ENCODE measurements around the gene KRT3.

Gene KRT3

GRCh38 chr12:52827499-52828090, 31.7 kb upstream of the KRT3 start:
- no peak for DNase-seq (ENCODE audit: low read depth in 2 of 2)

GRCh38 chr12:52826611-52827498, 30.9 kb upstream of the KRT3 start:
- DNase-seq (ENCODE audit: low read depth in 2 of 2), result no peak

GRCh38 chr12:52825961-52826360, 30.0 kb upstream of the KRT3 start:
- no peak for DNase-seq (ENCODE audit: low read depth in 2 of 2)

GRCh38 chr12:52824741-52825410, 29.0 kb upstream of the KRT3 start:
- no peak for DNase-seq (ENCODE audit: low read depth in 2 of 2)

GRCh38 chr12:52823761-52824450, 28.0 kb upstream of the KRT3 start:
- DNase-seq (ENCODE audit: low read depth in 2 of 2), result no peak

- DNase-seq (ENCODE audit: low read depth in 2 of 2), result no peak
Observed at GRCh38 chr12:52822771-52823510, 27.0 kb upstream of the KRT3 start.

GRCh38 chr12:52821826-52822660, 26.1 kb upstream of the KRT3 start:
- DNase-seq (ENCODE audit: low read depth in 2 of 2), result no peak

- no peak for DNase-seq (ENCODE audit: low read depth in 2 of 2)
Observed at GRCh38 chr12:52821071-52821730, 25.3 kb upstream of the KRT3 start.

- DNase-seq (ENCODE audit: low read depth in 2 of 2), result no peak
Observed at GRCh38 chr12:52820521-52820920, 24.6 kb upstream of the KRT3 start.

- DNase-seq (ENCODE audit: low read depth in 2 of 2), result no peak
Observed at GRCh38 chr12:52819731-52820510, 24.0 kb upstream of the KRT3 start.

GRCh38 chr12:52818887-52819420, 23.0 kb upstream of the KRT3 start:
- DNase-seq (ENCODE audit: low read depth in 2 of 2), result no peak

- DNase-seq (ENCODE audit: low read depth in 2 of 2), result no peak
Observed at GRCh38 chr12:52818388-52818787, 22.5 kb upstream of the KRT3 start.

- DNase-seq (ENCODE audit: low read depth in 2 of 2), result no peak
Observed at GRCh38 chr12:52817699-52818238, 21.9 kb upstream of the KRT3 start.

- no peak for DNase-seq (ENCODE audit: low read depth in 2 of 2)
Observed at GRCh38 chr12:52817003-52817698, 21.2 kb upstream of the KRT3 start.

- DNase-seq (ENCODE audit: low read depth in 2 of 2), result no peak
Observed at GRCh38 chr12:52815676-52816588, 20.0 kb upstream of the KRT3 start.

- no peak for DNase-seq (ENCODE audit: low read depth in 2 of 2)
Observed at GRCh38 chr12:52815161-52815560, 19.2 kb upstream of the KRT3 start.

GRCh38 chr12:52814710-52815155, 18.8 kb upstream of the KRT3 start:
- DNase-seq (ENCODE audit: low read depth in 2 of 2), result no peak
